Gastroesophageal sphincter (tissue), 4 donors: ENCODE measurements around the gene SAMMSON. TPM values are rescaled to one million over a fixed set of nuclear protein-coding genes. Genes with fewer than 3 reads are reported as not detected.

Experiments
- ATAC-seq: fragments of 150-250 bp; one replicate; pipeline ENCODE4 v1.9.1; 2016; ENCODE audit warnings: mild to moderate bottlenecking, moderate library complexity
- H3K27ac ChIP-seq, 4 donors: fragments of 200-600 bp; sonication (generic) in 3 of 4; 1 replicate in 3 of 4; 2 replicates in 1 of 4; pipeline ENCODE4 v1.5.1; 2016 to 2019
- H3K27me3 ChIP-seq: fragments of 200-600 bp; sonication (generic); one replicate; pipeline ENCODE4 v1.5.1; 2019
- H3K36me3 ChIP-seq, 2 donors: fragments of 200-600 bp; sonication (generic); one replicate each; pipeline ENCODE4 v1.5.1; 2019; ENCODE audit warnings: control low read depth in 1 of 2
- H3K4me1 ChIP-seq, 3 donors: fragments of 200-600 bp; sonication (generic); 1 replicate in 2 of 3; 2 replicates in 1 of 3; pipeline ENCODE4 v1.5.1; 2016 to 2019; ENCODE audit warnings: control low read depth in 2 of 3
- H3K4me3 ChIP-seq, 2 donors: fragments of 200-600 bp; sonication (generic); one replicate each; pipeline ENCODE4 v1.5.1; 2019; ENCODE audit warnings: mild to moderate bottlenecking in 1 of 2, moderate library complexity in 1 of 2
- H3K9me3 ChIP-seq, 3 donors: fragments of 200-600 bp; sonication (generic); one replicate each; pipeline ENCODE4 v1.5.1; 2017 to 2019; ENCODE audit warnings: control low read depth in 2 of 3
- EP300 ChIP-seq: sonication (generic); formaldehyde crosslinking; IDR thresholded peaks from one replicate; pipeline ENCODE4 v1.6.1; 2017; ENCODE audit warnings: antibody characterized with exemption, mild to moderate bottlenecking
- POLR2A ChIP-seq, 2 donors: fragments of 450-650 bp; IDR thresholded peaks; one replicate each; pipeline ENCODE4 v1.6.1; 2017; ENCODE audit warnings: antibody characterized with exemption in 2 of 2, mild to moderate bottlenecking in 2 of 2, moderate library complexity in 1 of 2
- POLR2AphosphoS5 ChIP-seq: sonication (generic); formaldehyde crosslinking; IDR thresholded peaks from one replicate; pipeline ENCODE4 v1.6.1; 2017; ENCODE audit warnings: antibody characterized with exemption
- WGBS, 2 donors: methylation state at CpG; one replicate each; pipeline ENCODE4 v1.1.5; 2018; ENCODE audit warnings: low coverage in 1 of 2; 5-methylcytosine and 5-hydroxymethylcytosine counted together
- total RNA-seq, 4 donors: library from RNA; depleted of rRNA; stranded (reverse); fragments of >200 nt; gene quantifications; one replicate each; pipeline ENCODE4 v1.1.0, GENCODE V29; 2016
- TF ChIP-seq, protein P1 (sequence below), 4 experiments: fragments of 200-600 bp in 2 of 4; fragments of 450-650 bp in 2 of 4; sonication (generic) in 1 of 4; IDR thresholded peaks; one replicate each; pipeline ENCODE4 v1.5.1; 2017 to 2019; ENCODE audit warnings: antibody characterized with exemption in 4 of 4, mild to moderate bottlenecking in 2 of 4, moderate library complexity in 2 of 4

The SAMMSON gene
- total RNA-seq, 4 donors from 2014 or later, result 0.40 to 5.7 (median 2.6) TPM

DNA sequence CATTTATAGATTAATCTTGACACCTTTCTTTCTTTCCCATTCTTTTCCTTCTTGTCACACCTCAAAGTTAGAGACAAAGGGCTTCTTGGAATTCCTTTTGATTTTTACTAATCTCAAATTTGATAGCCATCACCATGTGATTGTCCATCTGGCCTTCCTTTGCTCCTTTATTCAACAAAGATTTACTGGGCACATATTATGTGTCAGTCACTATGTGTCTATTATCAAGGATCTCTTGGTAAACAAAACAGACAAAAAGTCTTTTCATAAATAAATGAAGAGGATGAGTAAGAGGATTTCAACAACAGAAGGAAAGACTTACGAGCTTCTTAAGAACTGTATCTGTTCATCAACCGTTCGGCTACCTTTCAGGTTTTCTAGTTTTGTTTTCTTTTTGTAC lies 56.5 kb downstream of the SAMMSON start:
- WGBS, 2 donors, result 88 to 92% methylated on average over 3 of the region's 3 CpGs
- no peaks in the 10 kb centered on the region for H3K36me3 ChIP-seq
- H3K9me3 ChIP-seq, result no peaks in the 10 kb centered on the region
- no peaks in the 10 kb centered on the region for H3K27me3 ChIP-seq
- no peak overlapping the region for H3K4me3 ChIP-seq
- TF ChIP-seq EP300, result no peak
- TF ChIP-seq POLR2A (IDR thresholded peaks at IDR 0.05), result no peak
- TF ChIP-seq, protein P1, sequence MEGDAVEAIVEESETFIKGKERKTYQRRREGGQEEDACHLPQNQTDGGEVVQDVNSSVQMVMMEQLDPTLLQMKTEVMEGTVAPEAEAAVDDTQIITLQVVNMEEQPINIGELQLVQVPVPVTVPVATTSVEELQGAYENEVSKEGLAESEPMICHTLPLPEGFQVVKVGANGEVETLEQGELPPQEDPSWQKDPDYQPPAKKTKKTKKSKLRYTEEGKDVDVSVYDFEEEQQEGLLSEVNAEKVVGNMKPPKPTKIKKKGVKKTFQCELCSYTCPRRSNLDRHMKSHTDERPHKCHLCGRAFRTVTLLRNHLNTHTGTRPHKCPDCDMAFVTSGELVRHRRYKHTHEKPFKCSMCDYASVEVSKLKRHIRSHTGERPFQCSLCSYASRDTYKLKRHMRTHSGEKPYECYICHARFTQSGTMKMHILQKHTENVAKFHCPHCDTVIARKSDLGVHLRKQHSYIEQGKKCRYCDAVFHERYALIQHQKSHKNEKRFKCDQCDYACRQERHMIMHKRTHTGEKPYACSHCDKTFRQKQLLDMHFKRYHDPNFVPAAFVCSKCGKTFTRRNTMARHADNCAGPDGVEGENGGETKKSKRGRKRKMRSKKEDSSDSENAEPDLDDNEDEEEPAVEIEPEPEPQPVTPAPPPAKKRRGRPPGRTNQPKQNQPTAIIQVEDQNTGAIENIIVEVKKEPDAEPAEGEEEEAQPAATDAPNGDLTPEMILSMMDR (IDR thresholded peaks at IDR 0.05), result no peak
- no peak for TF ChIP-seq POLR2AphosphoS5
- H3K4me1 ChIP-seq, result peaks cover 0 to 6% (median 0%) of the 10 kb centered on the region in 3 donors
- H3K27ac ChIP-seq, result no peak overlapping the region
- ATAC-seq, result no peak

DNA sequence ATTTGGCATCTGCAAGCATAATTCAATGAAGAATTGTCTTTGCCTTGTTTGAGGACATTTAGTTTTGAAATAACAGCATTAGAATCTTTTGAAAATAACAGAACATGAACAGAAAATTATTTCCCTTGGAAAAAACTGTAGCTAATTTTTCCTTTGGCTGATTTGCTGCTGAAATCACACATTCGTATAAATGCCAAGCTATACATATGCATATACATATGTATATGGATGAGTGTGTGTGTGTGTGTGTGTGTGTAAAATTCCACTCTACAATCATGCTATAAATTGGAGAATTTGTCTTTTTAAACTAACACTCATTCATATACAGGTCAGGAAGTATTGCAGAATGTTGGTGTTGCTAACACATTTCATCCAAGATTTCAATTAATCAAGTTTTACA lies 57.9 kb downstream of the SAMMSON start:
- no peak for ATAC-seq
- H3K27me3 ChIP-seq, result no peaks in the 10 kb centered on the region
- 69 to 75% methylated on average over 1 of the region's 1 CpG for WGBS, 2 donors

GRCh38 chr3:70061096-70061495 lies 61.6 kb downstream of the SAMMSON start:
- no peaks in the 10 kb centered on the region for H3K27me3 ChIP-seq
- H3K36me3 ChIP-seq, result no peaks in the 10 kb centered on the region
- H3K4me1 ChIP-seq, result peaks cover 0 to 29% (median 12%) of the 10 kb centered on the region in 3 donors
- H3K9me3 ChIP-seq, result no peaks in the 10 kb centered on the region
- H3K4me3 ChIP-seq, result no peak overlapping the region
- 69 to 93% methylated on average over 4 to 5 of the region's 5 CpGs for WGBS, 2 donors
- ATAC-seq, result no peak
- no peak overlapping the region for H3K27ac ChIP-seq
- TF ChIP-seq POLR2AphosphoS5 (no peak), EP300 (no peak), POLR2A (IDR thresholded peaks at IDR 0.05) (no peak)
- TF ChIP-seq, protein P1 (IDR thresholded peaks at IDR 0.05), result no peak

More for the DNA sequence above, 57.9 kb downstream of the SAMMSON start:
- no peaks in the 10 kb centered on the region for H3K36me3 ChIP-seq
- H3K4me3 ChIP-seq, result no peak overlapping the region
- H3K4me1 ChIP-seq, result peaks cover 0 to 6% (median 0%) of the 10 kb centered on the region in 3 donors
- no peaks in the 10 kb centered on the region for H3K9me3 ChIP-seq
- H3K27ac ChIP-seq, result no peak overlapping the region
- TF ChIP-seq POLR2AphosphoS5 (no peak), EP300 (no peak), POLR2A (IDR thresholded peaks at IDR 0.05) (no peak)
- TF ChIP-seq, protein P1 (IDR thresholded peaks at IDR 0.05), result no peak

GRCh38 chr3:70064194-70064779 lies 64.8 kb downstream of the SAMMSON start:
- Histone ChIP-seq H3K27me3 (no peaks in the 10 kb centered on the region), H3K4me1 (peaks cover 0 to 60% (median 20%) of the 10 kb centered on the region in 3 donors), H3K27ac (peak overlapping the region; percentile 53 to 87 (median 70)), H3K36me3 (no peaks in the 10 kb centered on the region), H3K9me3 (no peaks in the 10 kb centered on the region), H3K4me3 (no peak overlapping the region)
- TF ChIP-seq, protein P1 (IDR thresholded peaks at IDR 0.05), result peak; percentile 77 to 87 (median 80)
- no peak for TF ChIP-seq EP300
- no peak for ATAC-seq
- WGBS, 2 donors, result 14 to 16% methylated on average over 5 of the region's 5 CpGs

GRCh38 chr3:70065696-70066253 lies 66.2 kb downstream of the SAMMSON start:
- H3K27ac ChIP-seq, result peak overlapping the region; percentile 70 to 92 (median 85)

More at GRCh38 chr3:70065696-70066253, 66.2 kb downstream of the SAMMSON start:
- no peak for TF ChIP-seq POLR2AphosphoS5
- TF ChIP-seq EP300, result no peak
- no peak for TF ChIP-seq POLR2A (IDR thresholded peaks at IDR 0.05)
- TF ChIP-seq, protein P1 (IDR thresholded peaks at IDR 0.05), result peak in 2 of 4 experiments; percentile 12 to 51
- 46 to 72% methylated on average over 4 to 7 of the region's 7 CpGs for WGBS, 2 donors
- no peak for ATAC-seq
- Histone ChIP-seq H3K36me3 (no peaks in the 10 kb centered on the region), H3K4me3 (no peak overlapping the region), H3K27me3 (no peaks in the 10 kb centered on the region), H3K9me3 (no peaks in the 10 kb centered on the region), H3K4me1 (peaks cover 0 to 68% (median 21%) of the 10 kb centered on the region in 3 donors)
